IMR-90 (cell line): ENCODE results near the gene MPPED2.

Experiments
- MXI1 ChIP-seq: IDR thresholded peaks from 2 replicates; pipeline ENCODE4 v1.6.1; 2012; ENCODE audit warnings: low read depth, mild to moderate bottlenecking, low read length, moderate library complexity, borderline replicate concordance
- POLR2A ChIP-seq: IDR thresholded peaks from 2 replicates; pipeline ENCODE4 v1.6.1; 2012; ENCODE audit warnings: mild to moderate bottlenecking, low read depth, low read length
- TF ChIP-seq, protein P1 (sequence below): conservative IDR thresholded peaks from 2 replicates; pipeline ENCODE4 v1.5.1; 2012; ENCODE audit warnings: mild to moderate bottlenecking, low read depth, low read length, improper control_type of control experiment

GRCh38 chr11:30587269-30587812 is 1.2 kb upstream of the MPPED2 start:
- TF ChIP-seq POLR2A (no peak), MXI1 (no peak)
- TF ChIP-seq, protein P1, sequence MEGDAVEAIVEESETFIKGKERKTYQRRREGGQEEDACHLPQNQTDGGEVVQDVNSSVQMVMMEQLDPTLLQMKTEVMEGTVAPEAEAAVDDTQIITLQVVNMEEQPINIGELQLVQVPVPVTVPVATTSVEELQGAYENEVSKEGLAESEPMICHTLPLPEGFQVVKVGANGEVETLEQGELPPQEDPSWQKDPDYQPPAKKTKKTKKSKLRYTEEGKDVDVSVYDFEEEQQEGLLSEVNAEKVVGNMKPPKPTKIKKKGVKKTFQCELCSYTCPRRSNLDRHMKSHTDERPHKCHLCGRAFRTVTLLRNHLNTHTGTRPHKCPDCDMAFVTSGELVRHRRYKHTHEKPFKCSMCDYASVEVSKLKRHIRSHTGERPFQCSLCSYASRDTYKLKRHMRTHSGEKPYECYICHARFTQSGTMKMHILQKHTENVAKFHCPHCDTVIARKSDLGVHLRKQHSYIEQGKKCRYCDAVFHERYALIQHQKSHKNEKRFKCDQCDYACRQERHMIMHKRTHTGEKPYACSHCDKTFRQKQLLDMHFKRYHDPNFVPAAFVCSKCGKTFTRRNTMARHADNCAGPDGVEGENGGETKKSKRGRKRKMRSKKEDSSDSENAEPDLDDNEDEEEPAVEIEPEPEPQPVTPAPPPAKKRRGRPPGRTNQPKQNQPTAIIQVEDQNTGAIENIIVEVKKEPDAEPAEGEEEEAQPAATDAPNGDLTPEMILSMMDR = no peak
